IMR-90 (cell line): Measurements from ENCODE around the gene NANOG. TPM values are rescaled to one million over a fixed set of nuclear protein-coding genes. Genes with fewer than 3 reads are reported as not detected.

Source experiments
- ATAC-seq: fragments of 200-7000 bp; cut with Tn5 transposase; 2 replicates; pipeline ENCODE4 v1.9.1; 2020; ENCODE audit warnings: low read depth, mild to moderate bottlenecking, moderate library complexity
- BruUV-seq: library from RNA; stranded (reverse); fragments of 400-500 nt; replicated peaks from 2 replicates; lab custom pipeline; 2021; lab: Mats Ljungman, UMichigan
- CTCF ChIA-PET: fragments of 300-600 bp; formaldehyde crosslinking; extraction: SDS; loops from one replicate; lab custom pipeline; 2021; ENCODE audit warnings: antibody characterized with exemption; lab: Yijun Ruan, JAX
- POLR2A ChIA-PET: fragments of 300-600 bp; sonication (Branson Sonifier 250); formaldehyde crosslinking; loops from one replicate; lab custom pipeline; 2022; ENCODE audit warnings: antibody characterized with exemption; ENCODE audit not compliant: unreplicated experiment; lab: Charles Lee
- DNase-seq: peaks from one replicate; pipeline ENCODE4 v3.0.0; 2013
- H2AFZ ChIP-seq: replicated peaks from 2 replicates; pipeline ENCODE3; 2013; ENCODE audit warnings: low read length, mild to moderate bottlenecking; ENCODE audit not compliant: poor library complexity
- H2AK5ac ChIP-seq: 2 replicates; pipeline ENCODE4 v1.6.1; 2013; ENCODE audit warnings: low read depth, low read length, inconsistent platforms
- H2AK9ac ChIP-seq: replicated peaks from 2 replicates; pipeline ENCODE3; 2013; ENCODE audit warnings: mild to moderate bottlenecking, low read depth, low read length, moderate library complexity; ENCODE audit not compliant: poor library complexity
- H2BK120ac ChIP-seq: 2 replicates; pipeline ENCODE4 v1.6.1; 2013; ENCODE audit warnings: low read depth, low read length, inconsistent platforms
- H2BK15ac ChIP-seq: 3 replicates; pipeline ENCODE4 v1.6.1; 2013; ENCODE audit warnings: low read depth, low read length, inconsistent platforms
- H2BK20ac ChIP-seq: 2 replicates; pipeline ENCODE4 v1.6.1; 2013; ENCODE audit warnings: low read depth, mild to moderate bottlenecking, inconsistent platforms, low read length, moderate library complexity
- H2BK5ac ChIP-seq: 2 replicates; pipeline ENCODE4 v1.6.1; 2013; ENCODE audit warnings: mild to moderate bottlenecking, low read depth, low read length, inconsistent platforms; ENCODE audit not compliant: poor library complexity, severe bottlenecking
- H3K14ac ChIP-seq: replicated peaks from 2 replicates; pipeline ENCODE4 v1.6.1; 2013; ENCODE audit warnings: low read depth, low read length, inconsistent platforms
- H3K18ac ChIP-seq: 2 replicates; pipeline ENCODE4 v1.6.1; 2013; ENCODE audit warnings: low read depth, low read length, control low read depth
- H3K23ac ChIP-seq: 2 replicates; pipeline ENCODE4 v1.6.1; 2013; ENCODE audit warnings: low read depth, low read length, inconsistent platforms
- H3K27ac ChIP-seq: 2 replicates; pipeline ENCODE4 v1.5.1; 2013; ENCODE audit warnings: mild to moderate bottlenecking, control low read depth, low read length; ENCODE audit not compliant: insufficient read depth
- H3K27me3 ChIP-seq: 2 replicates; pipeline ENCODE4 v1.6.1; 2013; ENCODE audit warnings: low read length; ENCODE audit not compliant: control insufficient read depth, insufficient read depth
- H3K36me3 ChIP-seq: 2 replicates; pipeline ENCODE4 v1.6.1; 2013; ENCODE audit warnings: low read length, mixed read lengths; ENCODE audit not compliant: control insufficient read depth, insufficient read depth
- H3K4ac ChIP-seq: 2 replicates; pipeline ENCODE4 v1.6.1; 2013; ENCODE audit warnings: low read depth, low read length, inconsistent platforms
- H3K4me1 ChIP-seq: 2 replicates; pipeline ENCODE4 v1.6.1; 2013; ENCODE audit warnings: low read length, mixed read lengths; ENCODE audit not compliant: control insufficient read depth, insufficient read depth
- H3K4me2 ChIP-seq: 2 replicates; pipeline ENCODE4 v1.6.1; 2013; ENCODE audit warnings: low read depth, mild to moderate bottlenecking, control low read depth, low read length, moderate library complexity
- H3K4me3 ChIP-seq: 2 replicates; pipeline ENCODE4 v1.5.1; 2013; ENCODE audit warnings: low read depth, mild to moderate bottlenecking, control low read depth, low read length, moderate library complexity; ENCODE audit not compliant: insufficient read depth
- H3K56ac ChIP-seq: 2 replicates; pipeline ENCODE4 v1.6.1; 2013; ENCODE audit warnings: low read length, inconsistent platforms; ENCODE audit not compliant: insufficient read depth; ENCODE audit errors: extremely low read depth
- H3K79me1 ChIP-seq, 2 experiments: 2 replicates each; pipeline ENCODE4 v1.6.1; 2013; ENCODE audit warnings: low read length in 2 of 2, inconsistent platforms in 1 of 2, low read depth in 1 of 2
- H3K9ac ChIP-seq: 2 replicates; pipeline ENCODE4 v1.6.1; 2013; ENCODE audit warnings: low read depth, low read length, control low read depth
- H3K9me1 ChIP-seq: 2 replicates; pipeline ENCODE4 v1.6.1; 2013; ENCODE audit warnings: low read length, inconsistent platforms; ENCODE audit not compliant: insufficient read depth
- H3K9me3 ChIP-seq: 2 replicates; pipeline ENCODE4 v1.6.1; 2013; ENCODE audit warnings: low read length; ENCODE audit not compliant: control insufficient read depth, insufficient read depth
- H4K20me1 ChIP-seq: 2 replicates; pipeline ENCODE4 v1.6.1; 2013; ENCODE audit warnings: low read length, inconsistent platforms; ENCODE audit not compliant: insufficient read depth
- H4K5ac ChIP-seq: 2 replicates; pipeline ENCODE4 v1.6.1; 2013; ENCODE audit warnings: mild to moderate bottlenecking, low read depth, low read length, control low read depth
- H4K8ac ChIP-seq, 2 experiments: 2 replicates each; pipeline ENCODE4 v1.6.1; 2013; ENCODE audit warnings: low read depth in 2 of 2, low read length in 2 of 2, control low read depth in 1 of 2, inconsistent platforms in 1 of 2
- H4K91ac ChIP-seq: 2 replicates; pipeline ENCODE4 v1.6.1; 2013; ENCODE audit warnings: low read depth, low read length, inconsistent platforms; ENCODE audit not compliant: insufficient read depth
- CEBPB ChIP-seq: IDR thresholded peaks from 2 replicates; pipeline ENCODE4 v1.6.1; 2012; ENCODE audit warnings: low read depth, low read length, improper control_type of control experiment
- FOS ChIP-seq: fragments of 150-350 bp; IDR thresholded peaks from 2 replicates; pipeline ENCODE4 v1.6.1; 2016; ENCODE audit warnings: low read depth, low read length
- MAFK ChIP-seq: IDR thresholded peaks from 2 replicates; pipeline ENCODE4 v1.6.1; 2012; ENCODE audit warnings: low read depth, low read length, improper control_type of control experiment
- WGBS, 2 experiments: methylation state at CpG; one replicate each; pipeline versions ENCODE4 v1.1.5 to v1.1.7; 2013; ENCODE audit warnings: missing lambda C conversion rate in 2 of 2; ENCODE audit not compliant: insufficient read length in 1 of 2; ENCODE audit errors: extremely low coverage in 2 of 2; 5-methylcytosine and 5-hydroxymethylcytosine counted together
- dilution Hi-C: fragments of 300-500 bp; cut with HindIII; formaldehyde crosslinking; loops from one replicate; pipeline ENCODE4 v1.14.3; 2018; ENCODE audit warnings: low sequenced_read_pairs; ENCODE audit not compliant: unreplicated experiment
- in situ Hi-C: fragments of 300-500 bp; cut with MboI; formaldehyde crosslinking; loops from 3 replicates; pipeline ENCODE4 v1.14.3; 2019; ENCODE audit warnings: low sequenced_read_pairs, inconsistent platforms, mixed read lengths
- intact Hi-C: fragments of 100-400 bp; cut with micrococcal nuclease; formaldehyde crosslinking; loops from 2 replicates; pipeline ENCODE4 v1.10.0; 2022
- polyA plus RNA-seq, 3 experiments: library from polyadenylated mRNA; depleted of rRNA; stranded (reverse); fragments of >200 nt; gene quantifications; 2 replicates each; pipeline ENCODE4 v1.2.3, GENCODE V29; 2012; ENCODE audit warnings: low replicate concordance in 1 of 3
- total RNA-seq: library from RNA; depleted of rRNA; stranded (reverse); fragments of >200 nt; gene quantifications from 2 replicates; pipeline ENCODE4 v1.2.3, GENCODE V29; 2012

The NANOG gene
- total and polyA plus RNA-seq, 2 of the 4 experiments (the other 2 are of a cell fraction): not detected

GRCh38 chr12:7769999-7770398, 19.2 kb upstream of the NANOG start:
- in situ Hi-C loops (no loop called here), intact Hi-C loops (no loop called here), dilution Hi-C loops (no loop called here)
- Histone ChIP-seq H4K91ac (no peak overlapping the region), H2BK15ac (no peak overlapping the region), H3K36me3 (no peaks in the 10 kb centered on the region), H2BK120ac (no peak overlapping the region), H3K14ac (no peak overlapping the region), H3K18ac (no peak overlapping the region), H3K9me3 (peaks cover 3% of the 10 kb centered on the region; the same call in 1 of the 2 replicates), H2AK9ac (no peak overlapping the region), H4K5ac (no peak overlapping the region), H3K27me3 (no peaks in the 10 kb centered on the region), H2AK5ac (no peak overlapping the region), H3K56ac (no peak overlapping the region), H3K23ac (no peak overlapping the region), H2BK20ac (no peak overlapping the region), H3K4ac (no peak overlapping the region), H3K27ac (no peak overlapping the region), H4K20me1 (no peaks in the 10 kb centered on the region), H3K79me1 (no peaks in the 10 kb centered on the region), H3K9me1 (no peaks in the 10 kb centered on the region), H3K4me2 (no peak overlapping the region), H3K9ac (no peak overlapping the region), H2AFZ (no peak overlapping the region), H3K4me3 (no peak overlapping the region), H4K8ac (no peak overlapping the region), H3K4me1 (no peaks in the 10 kb centered on the region), H2BK5ac (no peak overlapping the region)
- no TSS peak for BruUV-seq
- ChIA-PET CTCF (no interaction called here), POLR2A (no interaction called here)
- TF ChIP-seq MAFK: peak; percentile 59
- no peak for TF ChIP-seq CEBPB
- no peak for TF ChIP-seq FOS
- no CpG with 5 or more reads among the region's 3 CpGs for WGBS, 2 experiments
- no peak for ATAC-seq
- DNase-seq: no peak
